ENCODE data around the gene MIS18A. TPM values are rescaled to one million over a fixed set of nuclear protein-coding genes. Genes with fewer than 3 reads are reported as not detected.

The MIS18A gene
- total RNA-seq, 4 donors from 2014 or later = 4.3 to 13.7 (median 8.9) TPM

GRCh38 chr21:32245971-32246370, 32.9 kb downstream of the MIS18A start:
- TF ChIP-seq POLR2A (IDR thresholded peaks at IDR 0.05) (no peak), CTCF (IDR thresholded peaks at IDR 0.05) (no peak)
- no peaks in the 10 kb centered on the region for H3K9me3 ChIP-seq
- no peak overlapping the region for H3K27ac ChIP-seq
- no peaks in the 10 kb centered on the region for H3K36me3 ChIP-seq
- peaks cover 0 to 3% (median 0%) of the 10 kb centered on the region in 3 donors for H3K4me1 ChIP-seq
- WGBS, 2 donors = 79 to 85% methylated on average over 6 to 8 of the region's 8 CpGs
- no peak overlapping the region for H3K4me3 ChIP-seq
- intact Hi-C loops (cut with DNase I) = no loop called here
- peaks cover 0 to 38% (median 0%) of the 10 kb centered on the region in 4 donors for H3K27me3 ChIP-seq
- no peak for DNase-seq

- WGBS, 2 donors = 41 to 60% methylated on average over 7 of the region's 7 CpGs
- TF ChIP-seq CTCF (IDR thresholded peaks at IDR 0.05) = no peak
- DNase-seq = no peak
- Histone ChIP-seq H3K36me3 (no peaks in the 10 kb centered on the region), H3K9me3 (no peaks in the 10 kb centered on the region), H3K4me3 (peak overlapping the region in 1 of 4 donors; percentile 13), H3K27ac (peak overlapping the region in 1 of 4 donors; percentile 26), H3K27me3 (peaks cover 0 to 7% (median 0%) of the 10 kb centered on the region in 4 donors), H3K4me1 (peaks cover 0 to 3% (median 0%) of the 10 kb centered on the region in 3 donors)
- intact Hi-C loops (cut with DNase I) = no loop called here
Observed at GRCh38 chr21:32240851-32241687, 37.8 kb downstream of the MIS18A start.

- Histone ChIP-seq H3K9me3 (no peaks in the 10 kb centered on the region), H3K27me3 (no peaks in the 10 kb centered on the region), H3K36me3 (no peaks in the 10 kb centered on the region), H3K27ac (no peak overlapping the region), H3K4me1 (peaks cover 0 to 3% (median 0%) of the 10 kb centered on the region in 3 donors), H3K4me3 (no peak overlapping the region)
- TF ChIP-seq POLR2A (IDR thresholded peaks at IDR 0.05) = no peak
- TF ChIP-seq CTCF (IDR thresholded peaks at IDR 0.05) = no peak
- intact Hi-C loops (cut with DNase I) = no loop called here
- no peak for DNase-seq
- WGBS, 2 donors = 68 to 73% methylated on average over 8 of the region's 8 CpGs
Observed at GRCh38 chr21:32239551-32239950, 39.3 kb downstream of the MIS18A start.

GRCh38 chr21:32238063-32238462, 40.8 kb downstream of the MIS18A start:
- WGBS, 2 donors = 73 to 82% methylated on average over 1 of the region's 1 CpG
- no peak for DNase-seq
- intact Hi-C loops (cut with DNase I) = no loop called here
- Histone ChIP-seq H3K4me1 (peaks cover 0 to 3% (median 0%) of the 10 kb centered on the region in 3 donors), H3K36me3 (no peaks in the 10 kb centered on the region), H3K4me3 (no peak overlapping the region), H3K27me3 (no peaks in the 10 kb centered on the region), H3K27ac (no peak overlapping the region), H3K9me3 (no peaks in the 10 kb centered on the region)
- no peak for TF ChIP-seq POLR2A (IDR thresholded peaks at IDR 0.05)
- no peak for TF ChIP-seq CTCF (IDR thresholded peaks at IDR 0.05)

GRCh38 chr21:32237021-32237420, 41.8 kb downstream of the MIS18A start:
- intact Hi-C loops (cut with DNase I) = no loop called here
- H3K9me3 ChIP-seq = no peaks in the 10 kb centered on the region
- no peaks in the 10 kb centered on the region for H3K36me3 ChIP-seq
- DNase-seq = no peak
- no peak overlapping the region for H3K27ac ChIP-seq
- peaks cover 0 to 3% (median 0%) of the 10 kb centered on the region in 3 donors for H3K4me1 ChIP-seq
- H3K4me3 ChIP-seq = no peak overlapping the region
- no peaks in the 10 kb centered on the region for H3K27me3 ChIP-seq
- 42 to 72% methylated on average over 2 to 3 of the region's 3 CpGs for WGBS, 2 donors
- TF ChIP-seq CTCF (IDR thresholded peaks at IDR 0.05) = no peak
- no peak for TF ChIP-seq POLR2A (IDR thresholded peaks at IDR 0.05)
